K562 (cell line): ENCODE results near the gene SET. TPM values are rescaled to one million over a fixed set of nuclear protein-coding genes. Genes with fewer than 3 reads are reported as not detected.

Experiments
- ELF2 ChIP-seq: fragments of 250-450 bp; sonication (Bioruptor Pico); IDR thresholded peaks from 2 replicates; pipeline ENCODE4 v1.5.0; 2021; ENCODE audit warnings: mild to moderate bottlenecking
- FOS ChIP-seq: IDR thresholded peaks from 3 replicates; pipeline ENCODE4 v1.6.1; 2011; ENCODE audit not compliant: insufficient read length; ENCODE audit errors: extremely low read depth
- IRF2 ChIP-seq: sonication (generic); formaldehyde crosslinking; IDR thresholded peaks from 2 replicates; pipeline ENCODE4 v1.8.1; 2022; ENCODE audit warnings: mild to moderate bottlenecking, missing genetic modification reagents
- MTF1 ChIP-seq: fragments of 250-450 bp; sonication (Bioruptor Pico); IDR thresholded peaks from 2 replicates; pipeline ENCODE4 v1.9.0; 2021; ENCODE audit warnings: moderate library complexity, mild to moderate bottlenecking, inconsistent platforms, borderline replicate concordance
- NFYB ChIP-seq: IDR thresholded peaks from 2 replicates; pipeline ENCODE4 v1.6.1; 2011; ENCODE audit warnings: mild to moderate bottlenecking, moderate library complexity; ENCODE audit not compliant: insufficient read length; ENCODE audit errors: extremely low read depth
- ZNF12 ChIP-seq: sonication (generic); formaldehyde crosslinking; IDR thresholded peaks from 2 replicates; pipeline ENCODE4 v1.4.0; 2020; ENCODE audit warnings: mild to moderate bottlenecking, missing genetic modification reagents
- ZNF431 ChIP-seq: sonication (generic); formaldehyde crosslinking; IDR thresholded peaks from 2 replicates; pipeline ENCODE4 v1.8.0; 2022; ENCODE audit warnings: mild to moderate bottlenecking, missing genetic modification reagents
- polyA plus RNA-seq, 8 experiments: library from polyadenylated mRNA; depleted of rRNA in 4 of 8; stranded (reverse) in 5 of 8; unstranded in 3 of 8; fragments of >200 nt; fragmentation: Nextera tagmentation in 2 of 8; fragmentation: Illumina TruSeq in 1 of 8; extraction: Ambion mirVana in 2 of 8; extraction: Trizol in 1 of 8; gene quantifications; 2 replicates each; pipeline versions ENCODE4 v1.2.1 to v1.2.3, GENCODE V29; 2011 to 2014; ENCODE audit warnings: inconsistent platforms in 1 of 8, missing spikeins in 1 of 8
- total RNA-seq, 7 experiments: library from RNA; depleted of rRNA in 6 of 7; stranded (reverse); fragments of >200 nt in 6 of 7; fragmentation: Illumina TruSeq in 2 of 7; extraction: Trizol in 2 of 7; gene quantifications; 2 replicates each; pipeline versions ENCODE4 v1.2.1 to v1.2.3, GENCODE V29; 2011 to 2021; ENCODE audit warnings: low replicate concordance in 1 of 7
- TF ChIP-seq, protein P1 (sequence below): sonication (generic); formaldehyde crosslinking; IDR thresholded peaks from 2 replicates; pipeline ENCODE4 v1.8.1; 2022; ENCODE audit warnings: missing genetic modification reagents
- TF ChIP-seq, protein P2 (sequence below): sonication (generic); formaldehyde crosslinking; IDR thresholded peaks from 2 replicates; pipeline ENCODE4 v1.8.1; 2023; ENCODE audit warnings: mild to moderate bottlenecking, missing genetic modification reagents
- TF ChIP-seq, protein P3 (sequence below), 3 experiments: fragments of 200-800 bp in 1 of 3; sonication (Bioruptor generic) in 1 of 3; sonication (generic) in 1 of 3; formaldehyde crosslinking in 1 of 3; IDR thresholded peaks; 2 replicates each; pipeline versions ENCODE4 v1.6.1 to v1.8.0; 2016 to 2022; ENCODE audit warnings: mild to moderate bottlenecking in 2 of 3, missing compliant biosample characterization in 2 of 3, missing genetic modification characterization in 2 of 3, missing genetic modification reagents in 1 of 3
- TF ChIP-seq, protein P4 (sequence below): sonication (generic); formaldehyde crosslinking; IDR thresholded peaks from 2 replicates; pipeline ENCODE4 v1.8.0; 2022; ENCODE audit warnings: mild to moderate bottlenecking, missing genetic modification reagents
- TF ChIP-seq, protein P5 (sequence below): sonication (generic); formaldehyde crosslinking; IDR thresholded peaks from 2 replicates; pipeline ENCODE4 v1.8.0; 2023; ENCODE audit warnings: mild to moderate bottlenecking, missing genetic modification reagents
- TF ChIP-seq, protein P6 (sequence below), 3 experiments: IDR thresholded peaks in 2 of 3; conservative IDR thresholded peaks in 1 of 3; 2 replicates each; pipeline ENCODE4 v1.5.1; 2011 to 2012; ENCODE audit warnings: low read length in 3 of 3, mild to moderate bottlenecking in 3 of 3, control low read depth in 2 of 3, improper control_type of control experiment in 1 of 3, inconsistent platforms in 1 of 3, low read depth in 1 of 3, mixed read lengths in 1 of 3, moderate library complexity in 1 of 3; ENCODE audit not compliant: insufficient read depth in 2 of 3

Gene SET
- total and polyA plus RNA-seq, 9 of the 15 experiments (the other 6 are each of a cell fraction or from before 2014, with no cell fraction given) = 404 to 1,447 (median 907) TPM

DNA sequence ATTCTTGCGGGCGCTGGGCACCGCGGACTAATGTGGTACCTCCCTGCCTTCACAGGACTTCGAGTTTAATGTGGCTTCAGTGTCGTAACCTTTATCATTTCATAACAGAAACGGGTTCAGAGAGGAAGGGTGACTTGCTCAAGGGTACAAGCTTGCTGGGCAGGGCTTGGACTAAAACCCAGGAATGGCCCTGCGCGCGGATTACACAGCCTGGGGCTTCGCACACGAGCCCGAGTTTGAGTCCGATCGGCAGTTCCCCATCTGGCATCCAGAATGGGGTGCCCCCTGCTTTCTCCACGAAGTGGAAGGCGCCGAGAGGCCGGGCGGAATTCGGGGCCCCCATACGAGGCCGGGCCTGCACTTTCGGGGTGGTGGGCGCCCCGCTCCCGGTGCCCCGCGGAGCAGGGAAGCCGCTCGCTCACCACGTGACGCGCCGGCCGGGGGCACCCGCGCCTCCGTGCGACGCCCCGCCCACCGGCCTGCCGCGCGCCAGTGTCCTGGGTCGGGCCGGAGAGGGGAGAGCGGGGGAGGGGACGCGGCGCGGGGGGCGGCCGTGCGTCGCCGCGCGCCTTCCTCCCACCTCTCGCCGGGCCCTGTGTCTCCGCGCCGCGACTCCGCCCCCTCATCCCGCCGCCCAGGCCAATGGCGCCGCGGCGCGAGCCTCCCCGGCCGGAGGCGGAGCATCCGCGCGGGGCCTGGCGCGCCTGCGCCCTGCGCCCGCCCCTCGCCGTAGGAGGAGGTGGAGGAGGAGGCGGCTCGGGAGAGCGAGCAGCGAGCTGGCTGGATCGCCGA, at the start of gene SET (continued):
- peak; percentile 80 for TF ChIP-seq ZNF431 (CRISPR knock-in tag)
- TF ChIP-seq, protein P1, sequence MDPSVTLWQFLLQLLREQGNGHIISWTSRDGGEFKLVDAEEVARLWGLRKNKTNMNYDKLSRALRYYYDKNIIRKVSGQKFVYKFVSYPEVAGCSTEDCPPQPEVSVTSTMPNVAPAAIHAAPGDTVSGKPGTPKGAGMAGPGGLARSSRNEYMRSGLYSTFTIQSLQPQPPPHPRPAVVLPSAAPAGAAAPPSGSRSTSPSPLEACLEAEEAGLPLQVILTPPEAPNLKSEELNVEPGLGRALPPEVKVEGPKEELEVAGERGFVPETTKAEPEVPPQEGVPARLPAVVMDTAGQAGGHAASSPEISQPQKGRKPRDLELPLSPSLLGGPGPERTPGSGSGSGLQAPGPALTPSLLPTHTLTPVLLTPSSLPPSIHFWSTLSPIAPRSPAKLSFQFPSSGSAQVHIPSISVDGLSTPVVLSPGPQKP (CRISPR knock-in tag) = no peak
- TF ChIP-seq, protein P2, sequence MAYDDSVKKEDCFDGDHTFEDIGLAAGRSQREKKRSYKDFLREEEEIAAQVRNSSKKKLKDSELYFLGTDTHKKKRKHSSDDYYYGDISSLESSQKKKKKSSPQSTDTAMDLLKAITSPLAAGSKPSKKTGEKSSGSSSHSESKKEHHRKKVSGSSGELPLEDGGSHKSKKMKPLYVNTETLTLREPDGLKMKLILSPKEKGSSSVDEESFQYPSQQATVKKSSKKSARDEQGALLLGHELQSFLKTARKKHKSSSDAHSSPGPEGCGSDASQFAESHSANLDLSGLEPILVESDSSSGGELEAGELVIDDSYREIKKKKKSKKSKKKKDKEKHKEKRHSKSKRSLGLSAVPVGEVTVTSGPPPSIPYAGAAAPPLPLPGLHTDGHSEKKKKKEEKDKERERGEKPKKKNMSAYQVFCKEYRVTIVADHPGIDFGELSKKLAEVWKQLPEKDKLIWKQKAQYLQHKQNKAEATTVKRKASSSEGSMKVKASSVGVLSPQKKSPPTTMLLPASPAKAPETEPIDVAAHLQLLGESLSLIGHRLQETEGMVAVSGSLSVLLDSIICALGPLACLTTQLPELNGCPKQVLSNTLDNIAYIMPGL (CRISPR knock-in tag) = 0 out of 2 replicates have a peak, but pooled peaks have one; percentile 79
- no peak for TF ChIP-seq FOS
- TF ChIP-seq, protein P3, sequence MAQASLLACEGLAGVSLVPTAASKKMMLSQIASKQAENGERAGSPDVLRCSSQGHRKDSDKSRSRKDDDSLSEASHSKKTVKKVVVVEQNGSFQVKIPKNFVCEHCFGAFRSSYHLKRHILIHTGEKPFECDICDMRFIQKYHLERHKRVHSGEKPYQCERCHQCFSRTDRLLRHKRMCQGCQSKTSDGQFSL (CRISPR knock-in tag; IDR thresholded peaks at IDR 0.05) = no peak
- TF ChIP-seq, protein P3 (tag; IDR thresholded peaks at IDR 0.05) = no peak; a peak in 1 of 4 replicates
- TF ChIP-seq MTF1 (CRISPR knock-in tag) = 0 out of 2 replicates have a peak, but pooled peaks have one; percentile 68
- TF ChIP-seq, protein P4, sequence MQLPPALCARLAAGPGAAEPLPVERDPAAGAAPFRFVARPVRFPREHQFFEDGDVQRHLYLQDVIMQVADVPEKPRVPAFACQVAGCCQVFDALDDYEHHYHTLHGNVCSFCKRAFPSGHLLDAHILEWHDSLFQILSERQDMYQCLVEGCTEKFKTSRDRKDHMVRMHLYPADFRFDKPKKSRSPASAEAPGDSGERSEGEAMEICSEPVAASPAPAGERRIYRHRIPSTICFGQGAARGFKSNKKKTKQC (CRISPR knock-in tag) = 0 out of 2 replicates have a peak, but pooled peaks have one; percentile 53
- no peak for TF ChIP-seq IRF2 (CRISPR knock-in tag)
- TF ChIP-seq, protein P5, sequence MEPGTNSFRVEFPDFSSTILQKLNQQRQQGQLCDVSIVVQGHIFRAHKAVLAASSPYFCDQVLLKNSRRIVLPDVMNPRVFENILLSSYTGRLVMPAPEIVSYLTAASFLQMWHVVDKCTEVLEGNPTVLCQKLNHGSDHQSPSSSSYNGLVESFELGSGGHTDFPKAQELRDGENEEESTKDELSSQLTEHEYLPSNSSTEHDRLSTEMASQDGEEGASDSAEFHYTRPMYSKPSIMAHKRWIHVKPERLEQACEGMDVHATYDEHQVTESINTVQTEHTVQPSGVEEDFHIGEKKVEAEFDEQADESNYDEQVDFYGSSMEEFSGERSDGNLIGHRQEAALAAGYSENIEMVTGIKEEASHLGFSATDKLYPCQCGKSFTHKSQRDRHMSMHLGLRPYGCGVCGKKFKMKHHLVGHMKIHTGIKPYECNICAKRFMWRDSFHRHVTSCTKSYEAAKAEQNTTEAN (CRISPR knock-in tag) = no peak
- no peak for TF ChIP-seq NFYB
- TF ChIP-seq, protein P6, sequence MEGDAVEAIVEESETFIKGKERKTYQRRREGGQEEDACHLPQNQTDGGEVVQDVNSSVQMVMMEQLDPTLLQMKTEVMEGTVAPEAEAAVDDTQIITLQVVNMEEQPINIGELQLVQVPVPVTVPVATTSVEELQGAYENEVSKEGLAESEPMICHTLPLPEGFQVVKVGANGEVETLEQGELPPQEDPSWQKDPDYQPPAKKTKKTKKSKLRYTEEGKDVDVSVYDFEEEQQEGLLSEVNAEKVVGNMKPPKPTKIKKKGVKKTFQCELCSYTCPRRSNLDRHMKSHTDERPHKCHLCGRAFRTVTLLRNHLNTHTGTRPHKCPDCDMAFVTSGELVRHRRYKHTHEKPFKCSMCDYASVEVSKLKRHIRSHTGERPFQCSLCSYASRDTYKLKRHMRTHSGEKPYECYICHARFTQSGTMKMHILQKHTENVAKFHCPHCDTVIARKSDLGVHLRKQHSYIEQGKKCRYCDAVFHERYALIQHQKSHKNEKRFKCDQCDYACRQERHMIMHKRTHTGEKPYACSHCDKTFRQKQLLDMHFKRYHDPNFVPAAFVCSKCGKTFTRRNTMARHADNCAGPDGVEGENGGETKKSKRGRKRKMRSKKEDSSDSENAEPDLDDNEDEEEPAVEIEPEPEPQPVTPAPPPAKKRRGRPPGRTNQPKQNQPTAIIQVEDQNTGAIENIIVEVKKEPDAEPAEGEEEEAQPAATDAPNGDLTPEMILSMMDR (IDR thresholded peaks at IDR 0.05 in 2 of 3, conservative IDR thresholded peaks at IDR 0.05 in 1 of 3; ENCODE audit: insufficient read depth in 2 of 3, low read depth in 1 of 3, low read length in 3 of 3) = no peak; a peak in 1 of 6 replicates
- peak; percentile 77 for TF ChIP-seq ELF2
- TF ChIP-seq ZNF12 (CRISPR knock-in tag) = peak; percentile 83
